SKM-1 (cell line): ENCODE measurements around the gene WHRN.

Experiments used
- DNase-seq: peaks from one replicate; lab custom pipeline; 2025; ENCODE audit not compliant: unreplicated experiment; lab: John Stamatoyannopoulos, UW

The WHRN gene

DNA sequence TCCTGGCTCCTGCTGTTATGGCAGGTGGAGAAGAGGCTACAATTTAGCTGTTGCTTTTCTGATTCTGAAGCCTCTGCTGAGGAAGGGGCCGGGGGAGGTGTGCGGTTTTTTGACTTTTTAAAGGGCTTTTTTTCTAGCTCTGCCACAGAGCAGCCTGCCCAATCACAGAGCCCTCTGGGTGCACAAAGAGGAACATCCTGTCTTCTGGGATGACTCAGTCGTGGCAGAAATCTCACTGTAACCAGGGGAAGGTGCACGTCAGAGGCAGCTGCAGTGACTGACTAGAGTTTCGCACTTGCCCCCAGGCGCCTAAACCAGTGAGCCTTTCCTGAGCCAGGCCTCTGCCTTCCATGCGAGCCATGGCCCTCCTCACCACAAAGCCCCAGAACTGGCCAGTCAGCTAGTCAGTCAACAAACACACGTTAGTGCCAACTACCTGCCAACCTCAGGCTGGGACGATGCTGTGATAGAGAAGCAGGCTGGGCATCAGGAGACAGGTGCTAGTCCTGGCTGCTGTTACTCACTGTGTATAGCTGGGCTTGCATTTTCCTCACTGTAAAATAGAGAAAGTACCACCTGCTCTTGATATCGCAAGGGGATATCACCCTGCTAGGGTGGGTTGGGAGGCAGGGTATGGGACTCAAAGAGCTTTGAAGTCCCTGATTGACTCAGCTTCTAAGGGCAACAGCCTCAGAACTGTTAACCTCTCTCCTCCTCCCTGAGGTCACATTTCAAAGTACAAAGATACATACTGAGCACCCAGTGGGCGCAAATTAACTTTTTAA lies 119.7 kb downstream of the WHRN start:
- peak; percentile 59 for DNase-seq

DNA sequence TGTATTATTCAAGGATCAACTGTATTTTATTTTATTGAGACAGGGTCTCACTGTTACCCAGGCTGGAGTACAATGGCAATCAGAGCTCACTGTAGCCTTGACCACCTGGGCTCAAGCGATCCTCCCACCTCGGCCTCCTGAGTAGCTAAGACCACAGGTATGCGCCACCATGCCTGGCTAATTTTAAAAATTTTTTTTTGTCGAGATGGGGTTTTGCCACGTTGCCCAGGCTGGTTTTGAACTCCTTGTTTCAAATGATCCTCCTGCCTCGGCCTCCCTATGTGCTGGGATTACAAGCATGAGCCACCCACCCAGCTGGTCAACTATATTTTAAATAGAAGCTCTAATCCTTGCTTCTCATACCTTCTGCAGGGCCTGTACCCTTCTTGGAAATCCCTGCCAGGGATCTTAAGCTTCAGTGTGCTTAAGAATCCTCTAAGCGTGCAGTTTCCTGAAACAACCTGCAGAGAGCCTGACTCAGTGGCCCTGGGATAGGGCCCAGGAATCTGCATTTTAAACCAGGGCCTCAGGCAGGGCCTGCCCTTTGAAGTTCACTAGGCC lies 120.4 kb downstream of the WHRN start:
- no peak for DNase-seq

DNA sequence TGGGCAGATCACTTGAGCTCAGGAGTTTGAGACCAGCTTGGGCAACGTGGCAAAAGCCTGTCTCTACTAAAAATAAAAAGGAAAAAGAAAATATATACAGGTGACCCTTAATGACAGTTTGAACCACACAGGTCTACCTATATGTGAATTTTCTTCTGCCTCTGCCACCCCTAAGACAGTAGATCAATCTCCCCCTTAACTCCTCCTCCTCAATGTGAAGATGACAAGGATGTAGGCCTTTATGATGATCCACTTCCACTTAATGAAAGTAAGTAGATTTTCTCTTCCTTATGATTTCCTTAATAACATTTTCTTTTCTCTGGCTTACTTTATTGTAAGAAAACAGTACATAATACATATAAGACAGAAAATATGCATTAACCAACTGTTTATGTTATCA lies 120.9 kb downstream of the WHRN start:
- no peak for DNase-seq

DNA sequence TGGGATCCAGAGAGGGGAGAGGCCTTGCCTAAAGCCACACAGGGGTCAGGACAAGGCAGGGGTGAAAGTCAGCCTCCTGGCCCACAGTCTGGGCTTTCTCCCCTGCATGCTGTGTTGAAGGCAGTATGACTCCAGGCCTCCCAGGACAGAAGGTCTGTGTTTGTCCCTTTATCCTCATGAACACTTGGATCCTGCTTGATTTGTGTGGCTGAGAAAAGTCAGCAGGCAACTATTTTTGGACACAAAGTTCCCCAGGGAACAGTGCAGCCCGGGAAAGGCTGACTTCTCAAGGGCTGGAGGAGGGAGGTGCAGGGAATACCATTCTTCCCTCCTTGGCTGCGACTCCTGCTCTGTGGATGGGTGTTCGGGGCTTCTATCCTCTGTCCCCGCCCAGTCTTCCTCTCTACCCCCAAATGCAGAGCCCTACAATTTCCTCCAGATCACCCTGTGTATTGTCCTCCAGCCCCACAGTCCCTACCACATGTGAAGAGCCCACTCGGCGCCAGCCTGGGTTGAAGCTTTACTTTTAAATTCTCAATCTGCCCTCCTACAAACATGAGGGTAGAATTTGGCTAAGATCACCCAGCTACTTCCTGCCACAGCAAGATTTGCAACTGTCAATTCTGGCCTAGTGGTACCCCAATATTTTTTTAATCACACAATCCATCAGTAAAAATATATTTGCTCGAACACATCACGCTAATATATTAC lies 121.6 kb downstream of the WHRN start:
- DNase-seq: no peak

DNA sequence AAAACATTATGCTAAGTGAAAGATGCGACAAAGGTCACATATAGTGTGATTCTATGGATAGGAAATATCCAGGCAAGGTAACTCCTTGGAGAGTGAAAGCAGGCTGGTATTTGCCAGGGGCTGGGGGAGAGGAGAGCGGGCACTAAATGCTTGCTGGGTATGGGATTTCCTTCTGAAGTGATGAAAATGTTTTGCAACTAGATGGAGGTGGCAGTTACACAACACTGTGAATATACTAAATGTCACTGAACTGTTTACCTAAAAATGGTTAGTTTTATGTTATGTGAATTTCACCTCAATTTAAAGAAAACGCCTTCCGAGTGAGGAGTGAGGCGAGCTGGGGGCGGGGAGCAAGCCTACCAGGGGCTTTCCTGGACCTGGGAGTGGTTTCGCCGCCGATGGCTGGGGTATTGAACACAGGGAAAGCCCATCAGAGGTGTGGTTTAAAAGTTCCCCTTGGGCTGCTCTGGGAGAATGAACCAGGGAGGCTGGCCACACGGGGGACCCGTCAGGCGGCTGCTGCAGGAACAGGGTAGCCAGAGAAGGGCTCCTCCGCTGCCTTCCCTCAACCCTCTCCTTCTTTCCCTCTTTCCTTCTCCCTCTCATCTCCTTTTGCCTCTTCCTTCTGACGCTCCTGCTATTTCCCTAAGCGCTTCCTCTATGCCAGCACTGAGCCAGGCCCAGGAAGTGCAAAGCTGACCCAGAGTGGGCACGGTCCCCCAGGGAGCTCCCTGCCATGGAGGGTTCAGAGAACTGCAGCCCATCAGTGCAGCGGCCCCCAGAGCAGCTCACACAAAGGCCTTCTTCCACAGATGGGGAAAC lies 122.4 kb downstream of the WHRN start:
- DNase-seq: no peak

DNA sequence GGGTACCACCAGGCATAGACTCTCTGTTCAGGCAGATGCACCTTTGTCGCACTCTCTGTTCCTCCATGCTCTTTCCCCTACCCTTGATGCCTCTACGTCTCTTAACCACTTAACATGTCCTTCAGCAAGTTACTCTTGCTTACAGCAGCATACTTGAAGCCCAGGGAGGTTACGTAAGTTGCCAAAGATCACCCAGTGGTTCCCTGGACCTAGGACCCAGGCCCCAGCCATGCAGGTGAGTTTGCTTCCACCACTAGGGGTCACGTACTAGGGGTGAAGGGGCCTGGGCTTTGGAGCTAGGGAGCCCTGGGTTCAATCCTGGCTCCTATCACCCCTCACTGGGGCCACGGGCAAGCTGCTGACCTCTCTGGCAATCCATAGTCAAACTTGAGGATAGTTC lies 126.4 kb downstream of the WHRN start:
- no peak for DNase-seq

DNA sequence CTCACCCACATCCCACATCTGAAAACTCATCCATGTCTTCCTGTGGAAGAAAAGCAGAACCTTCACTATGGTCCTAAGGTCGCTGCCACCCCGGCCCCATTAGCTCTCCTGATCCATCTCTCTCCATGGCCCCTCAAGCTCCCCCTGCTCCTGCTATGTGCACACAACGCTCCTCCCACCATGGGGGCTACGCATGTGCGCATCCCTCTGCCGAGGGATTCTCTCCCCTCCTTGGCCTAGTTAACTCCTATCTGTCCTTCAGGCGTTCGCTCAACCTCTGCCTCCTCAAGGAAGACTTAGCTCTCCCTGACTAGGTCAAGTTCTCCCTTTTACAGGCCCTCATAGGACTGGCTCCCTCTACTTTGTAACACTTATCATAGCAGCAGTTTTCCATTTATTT lies 127.3 kb downstream of the WHRN start:
- DNase-seq: no peak

DNA sequence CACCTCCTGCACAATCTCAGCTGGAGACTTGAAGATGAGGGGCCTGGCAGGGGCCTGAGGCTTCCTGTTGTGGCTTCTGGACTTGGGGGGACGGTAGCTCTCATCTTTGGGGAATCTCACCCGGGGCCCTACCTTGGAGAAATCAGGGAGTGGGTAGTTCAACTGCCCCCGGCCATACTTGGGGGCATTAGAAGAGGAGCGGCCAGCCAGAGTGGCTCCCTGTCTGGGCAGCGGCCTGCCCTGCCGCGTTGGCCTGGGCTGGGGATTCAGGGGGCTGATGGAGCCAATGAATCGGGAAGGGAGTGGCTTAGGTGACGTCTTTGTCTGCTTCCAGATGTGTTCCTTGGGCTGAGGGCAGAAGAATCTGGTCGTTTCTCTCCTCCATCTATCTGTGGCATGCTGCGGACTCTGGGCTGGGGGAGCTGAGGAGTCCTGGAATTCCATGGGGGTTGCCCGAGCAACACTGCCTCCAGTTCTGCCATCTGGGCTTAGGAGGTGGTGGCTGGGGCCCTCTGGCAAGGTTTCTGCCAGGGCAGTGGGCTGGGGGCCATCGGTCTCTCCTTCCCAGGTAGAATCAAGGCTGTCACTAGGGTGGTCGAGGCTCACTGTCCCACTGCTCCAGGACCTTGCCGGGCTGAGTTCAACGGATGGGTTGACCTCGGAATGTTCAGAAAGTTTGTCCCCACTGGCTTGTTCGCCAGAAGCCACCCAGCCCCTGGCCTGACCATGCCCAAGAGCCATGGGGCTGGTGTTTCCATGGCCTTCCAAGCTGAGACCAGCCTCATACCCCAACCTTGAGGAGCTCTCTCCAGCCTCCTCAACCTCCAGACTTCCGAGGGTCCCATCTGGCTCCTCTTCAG lies 128.5 kb downstream of the WHRN start:
- DNase-seq: no peak

DNA sequence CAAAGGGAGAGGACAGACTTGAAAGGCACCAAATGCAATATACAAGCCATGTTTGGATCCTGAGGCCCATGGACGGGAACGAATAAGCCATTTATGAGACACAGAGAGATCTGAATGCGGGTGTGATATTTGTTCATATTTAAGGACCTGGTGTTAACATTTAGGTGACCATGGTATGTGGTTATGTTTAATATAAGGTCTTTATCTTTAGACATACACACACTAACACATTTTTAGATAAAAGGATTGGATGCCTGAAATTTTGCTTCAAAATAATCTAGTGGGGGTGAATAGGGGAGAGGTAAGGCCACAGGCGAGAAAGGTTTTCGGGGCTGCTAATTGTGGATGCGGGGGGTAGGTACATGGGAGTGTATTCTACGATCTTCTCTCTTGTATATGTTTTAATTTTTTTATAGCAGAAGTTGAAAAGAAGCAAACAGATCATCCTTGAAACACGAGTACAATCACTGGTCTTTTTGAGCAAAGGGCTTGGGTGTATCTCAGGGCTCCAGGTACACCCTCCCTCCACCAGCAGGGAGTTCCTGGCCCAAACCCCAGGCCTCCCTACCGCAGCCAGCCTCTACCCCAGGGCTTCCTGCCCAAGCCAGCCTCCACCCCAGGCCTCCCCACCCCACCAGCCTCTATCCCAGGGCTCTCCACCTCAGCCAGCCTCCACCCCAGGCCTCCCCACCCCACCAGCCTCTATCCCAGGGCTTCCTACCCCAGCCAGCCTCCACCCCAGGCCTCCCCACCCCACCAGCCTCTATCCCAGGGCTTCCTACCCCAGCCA lies 129.7 kb downstream of the WHRN start:
- DNase-seq: no peak

DNA sequence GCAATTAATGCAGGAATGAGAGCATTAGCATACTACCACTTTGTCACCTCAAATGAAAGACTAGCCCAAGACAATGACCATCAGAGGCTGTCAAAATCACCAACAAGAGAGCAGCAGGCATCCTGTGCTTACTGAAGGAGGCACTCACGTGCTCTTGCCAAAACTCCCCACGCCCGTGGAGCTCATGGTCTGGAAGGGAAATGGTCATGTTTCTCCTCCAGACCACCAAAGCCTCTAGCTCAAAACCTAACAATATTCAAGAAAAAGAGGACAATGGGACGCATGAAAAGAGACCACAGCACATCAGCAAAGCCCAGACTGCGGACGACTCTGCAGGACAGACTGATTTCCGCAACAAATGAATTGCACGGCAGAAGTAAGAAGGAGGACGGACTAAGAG lies 130.3 kb downstream of the WHRN start:
- DNase-seq: no peak

DNA sequence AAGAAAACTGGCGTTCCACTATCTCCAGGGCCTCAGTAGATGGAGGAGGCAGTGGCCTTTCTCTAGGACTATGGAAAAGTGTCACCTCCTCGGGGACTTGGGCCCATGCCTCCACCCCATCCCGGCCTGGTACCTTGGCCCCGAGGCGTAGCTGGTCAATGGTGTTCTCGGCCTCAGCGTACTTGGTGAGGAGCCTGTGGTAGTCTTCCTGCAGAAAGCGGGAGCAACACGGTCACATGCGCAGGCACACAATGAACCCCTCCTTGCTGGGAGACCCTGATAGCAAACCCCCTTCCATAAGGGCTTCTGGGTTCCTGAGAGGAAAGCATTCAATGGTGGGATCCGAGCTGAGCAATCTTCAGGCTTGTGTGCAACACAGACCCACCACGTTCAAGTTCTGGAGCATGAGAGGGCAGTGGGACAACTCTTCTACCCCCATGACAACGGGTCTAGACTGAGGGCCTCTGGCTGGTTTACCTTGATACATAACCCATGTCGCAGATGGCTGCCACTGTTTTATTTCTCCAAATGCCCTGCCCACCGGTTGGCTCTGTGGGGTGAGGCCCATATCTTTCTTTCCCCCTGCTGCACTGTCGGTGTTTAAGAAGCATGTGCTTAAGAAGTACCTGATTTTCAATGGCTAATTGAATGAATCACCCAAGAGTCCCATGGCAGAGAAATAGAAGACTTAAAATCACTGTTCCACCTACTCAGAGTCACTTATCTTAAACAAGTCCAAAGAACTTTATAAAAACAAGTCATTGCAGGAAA lies 131.1 kb downstream of the WHRN start:
- DNase-seq: no peak

DNA sequence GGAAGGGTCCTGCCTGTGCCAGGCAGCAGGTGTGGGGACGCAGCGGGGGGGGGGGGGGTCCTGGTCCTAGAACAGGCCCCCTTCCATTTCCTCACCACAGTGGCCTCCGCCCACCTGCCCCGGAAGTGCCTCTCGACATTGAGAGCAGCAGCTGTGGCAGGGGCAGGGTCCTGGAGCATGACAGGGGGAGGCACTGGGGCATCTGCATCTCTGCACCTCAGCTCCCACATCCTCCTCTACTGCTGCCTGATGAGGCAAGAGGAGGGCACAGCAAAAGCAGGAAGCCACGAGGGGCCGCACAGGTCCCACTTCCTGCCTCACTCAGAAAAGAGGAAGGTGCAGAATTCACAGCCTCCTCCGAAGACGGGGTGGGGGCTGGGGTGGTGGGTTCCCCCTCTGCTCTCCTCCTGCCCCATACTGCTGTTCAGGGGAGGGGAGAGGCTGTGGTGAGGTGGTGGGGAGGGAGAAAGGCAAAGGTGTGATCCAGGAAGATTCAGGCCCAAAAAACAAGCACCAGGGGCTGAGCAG lies 132.3 kb downstream of the WHRN start:
- DNase-seq: peak; percentile 72

DNA sequence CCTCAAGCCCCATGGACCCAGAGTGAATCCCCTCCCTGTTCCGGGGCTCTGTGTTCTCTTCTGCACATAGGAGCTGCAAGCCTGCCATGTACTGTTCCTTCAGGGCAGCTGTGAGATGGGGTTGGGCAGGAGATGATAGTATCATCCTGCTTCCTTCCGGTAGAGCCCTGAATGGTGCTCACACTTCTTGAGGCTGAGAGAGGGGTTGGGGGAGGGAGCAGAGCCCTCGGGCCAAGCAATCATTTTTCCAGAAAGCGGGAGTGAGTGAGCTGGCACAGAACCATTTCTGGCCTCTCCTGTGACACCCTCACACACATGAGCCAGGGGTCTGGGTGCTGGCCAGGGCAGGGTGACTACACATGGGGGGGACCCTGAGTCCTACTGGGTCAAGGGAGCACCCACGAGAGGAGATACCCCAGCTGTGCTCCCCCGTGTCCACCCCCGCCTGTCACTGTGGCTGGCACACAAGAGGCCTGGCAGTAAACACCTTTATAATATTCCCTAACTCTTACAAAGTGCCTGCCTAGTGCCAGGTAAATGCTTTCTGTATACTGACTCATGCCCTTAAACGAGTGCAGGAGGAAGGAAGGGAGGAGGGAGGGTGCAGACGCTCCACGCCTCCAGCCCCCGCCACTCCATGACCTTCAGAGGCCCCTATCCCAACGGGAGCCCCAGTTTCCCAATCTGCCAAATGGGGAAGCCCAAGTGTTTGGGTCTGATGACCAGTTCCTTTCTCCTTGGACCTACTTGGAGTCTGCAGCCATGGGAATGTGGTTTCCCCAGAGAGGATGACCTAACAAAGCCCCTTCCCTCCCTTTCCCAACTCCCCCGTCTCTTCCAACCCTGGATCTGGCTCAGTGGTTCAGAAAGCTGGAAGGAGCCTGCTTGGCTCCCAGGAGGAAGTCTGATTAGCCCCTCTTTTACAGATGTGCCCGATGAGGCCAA lies 133.0 kb downstream of the WHRN start:
- no peak for DNase-seq

DNA sequence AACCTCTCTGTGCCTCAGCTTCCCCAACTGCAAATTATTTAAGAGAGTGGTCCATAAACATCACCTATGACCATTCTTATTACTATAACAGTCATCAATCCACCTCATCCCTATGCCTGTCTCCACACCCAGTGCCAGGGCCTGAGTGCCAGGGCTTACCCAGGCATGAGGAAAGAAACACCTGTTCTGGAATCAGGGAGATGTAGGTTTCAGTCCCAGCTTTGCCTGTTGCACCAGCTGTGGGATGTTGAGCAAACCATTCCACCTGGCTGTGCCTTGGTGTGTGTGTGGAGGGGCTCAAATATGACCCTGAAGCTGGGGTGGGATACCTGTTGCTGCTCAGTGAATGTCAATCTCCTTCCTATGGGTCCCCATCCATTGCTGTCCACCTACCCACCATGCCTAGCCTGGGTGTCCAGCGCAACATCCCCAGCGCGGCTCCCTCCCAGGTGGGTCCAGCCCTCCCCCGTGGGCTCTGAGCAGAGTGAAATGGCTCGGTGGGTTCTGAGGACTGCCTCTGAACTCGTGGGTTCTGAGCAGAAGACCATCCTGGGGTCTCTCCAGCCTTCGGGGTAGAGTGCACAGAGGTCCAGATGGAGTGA lies 133.8 kb downstream of the WHRN start:
- DNase-seq: no peak

DNA sequence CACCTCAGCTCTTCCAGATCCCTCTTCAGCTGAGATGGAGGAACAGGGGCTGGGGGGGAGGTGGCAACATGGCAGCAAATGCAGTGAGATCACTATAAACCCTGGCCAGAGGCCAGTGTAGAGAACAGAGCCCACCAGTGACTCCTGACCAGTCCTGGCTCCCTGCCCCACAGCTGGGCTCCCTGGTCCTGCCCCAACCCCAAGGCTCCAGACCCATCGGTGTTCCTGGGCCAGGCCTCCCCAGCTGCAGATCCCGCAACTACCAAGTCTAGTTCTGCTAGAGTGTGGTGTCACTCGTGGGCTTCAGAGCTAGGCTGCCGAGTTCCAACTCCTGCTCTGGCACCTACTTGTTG lies 134.3 kb downstream of the WHRN start:
- DNase-seq: no peak

DNA sequence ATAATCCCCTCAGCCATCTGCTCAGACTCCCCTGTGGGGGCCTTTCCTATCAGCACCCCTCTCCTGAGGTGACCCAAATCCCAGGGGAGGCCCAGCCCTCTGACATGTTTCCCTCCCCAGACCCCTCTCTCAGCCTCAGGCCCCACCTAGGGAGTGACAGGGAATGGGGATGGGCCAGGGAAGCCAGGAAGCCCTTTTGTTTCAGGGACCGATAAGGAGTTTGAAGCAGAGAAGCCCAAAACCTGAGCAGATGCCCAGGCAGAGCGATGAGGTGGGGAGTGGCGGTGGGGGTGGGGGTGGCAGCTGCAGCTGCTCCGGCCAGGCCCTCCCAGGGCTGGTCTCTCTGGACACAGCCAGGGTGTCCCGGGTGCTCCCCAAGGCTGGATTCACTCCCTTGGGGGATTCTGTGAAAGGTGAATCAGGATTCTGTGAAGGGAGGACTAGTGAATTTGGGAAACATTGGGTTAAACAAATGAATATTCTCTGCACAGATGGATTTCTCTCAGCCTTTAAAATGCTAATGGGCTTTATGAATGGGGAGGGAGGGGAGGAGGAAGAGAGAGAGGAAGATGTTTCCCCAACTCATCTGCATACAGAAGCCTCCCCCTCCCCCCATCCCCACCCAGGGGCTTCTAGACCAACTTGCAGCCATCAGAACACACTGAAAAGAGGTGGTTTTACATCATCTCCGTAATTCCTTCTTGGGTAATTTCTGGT lies 134.9 kb downstream of the WHRN start:
- no peak for DNase-seq
